Left colon (tissue), 2 donors: ENCODE data around the gene UBL7. TPM values are rescaled to one million over a fixed set of nuclear protein-coding genes. Genes with fewer than 3 reads are reported as not detected.

Experiments
- ATAC-seq: fragments of 200-7000 bp; cut with Tn5 transposase; one replicate; pipeline ENCODE4 v1.9.1; 2020; ENCODE audit warnings: mild to moderate bottlenecking, moderate library complexity
- DNase-seq, 2 donors: peaks; one replicate each; pipeline ENCODE4 v3.0.0-alpha.2; 2020
- intact Hi-C, 2 donors: fragments of 100-400 bp; cut with DNase I in 1 of 2; cut with micrococcal nuclease in 1 of 2; formaldehyde crosslinking; loops; one replicate each; pipeline versions ENCODE4 v1.11.2 to v1.14.0; 2022; cut with DNase I, micrococcal nuclease
- total RNA-seq, 2 donors: library from RNA; stranded (reverse); fragmentation: NEBNext Ultra II Directional; extraction: Animal tissue kit (Norgen Biotek cat#: 25700); gene quantifications; one replicate each; pipeline ENCODE4 v1.2.1, GENCODE V29; 2021
- donor health status: DM: no; HTN: no; CAD: no.
- donor health status: DM: yes; HTN: yes; CAD: no.

UBL7 gene
- total RNA-seq, 2 donors from 2014 or later, result 25.5 to 33.7 TPM

DNA sequence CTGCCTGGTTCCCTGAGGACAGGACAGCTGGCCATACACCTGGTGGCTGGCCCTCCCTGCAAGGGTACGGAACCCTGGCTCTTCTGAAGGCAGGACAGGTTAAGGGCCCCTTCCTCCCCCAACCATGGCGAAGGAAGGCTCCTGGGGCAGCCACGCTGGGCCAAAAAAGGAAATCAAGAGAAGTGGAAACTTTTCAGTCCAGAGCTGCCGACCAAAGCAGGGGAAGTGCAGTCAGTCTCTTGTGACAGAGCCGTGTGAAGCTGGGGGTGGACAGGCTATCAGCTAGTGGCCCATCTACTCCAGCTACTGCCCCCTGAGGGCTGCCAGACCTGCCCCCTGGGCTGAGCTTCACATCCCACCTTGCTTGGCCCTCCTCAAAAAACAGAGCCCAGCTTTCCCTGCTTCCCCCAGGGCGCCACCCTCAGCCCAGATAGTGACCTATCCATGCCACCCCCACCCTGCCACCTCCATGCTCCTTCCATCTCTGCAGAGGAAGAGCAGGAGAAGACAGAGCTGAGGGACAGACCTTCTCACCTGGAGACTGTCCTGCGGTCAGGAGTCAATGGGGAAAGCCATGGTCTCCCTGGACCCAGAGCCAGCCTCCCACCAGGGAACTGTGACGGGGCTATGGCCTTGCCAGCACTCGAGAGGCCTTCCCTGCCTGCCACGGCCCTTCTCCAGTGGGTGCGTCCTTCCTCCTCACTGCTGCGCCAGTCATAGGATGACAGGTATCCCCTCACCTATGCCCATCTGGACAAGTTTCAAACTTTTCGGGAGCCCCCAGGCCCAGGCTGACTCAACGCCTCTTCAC is 31.8 kb downstream of the UBL7 start:
- DNase-seq, result no peak
- intact Hi-C loops, result no loop called here
- ATAC-seq, result no peak

DNA sequence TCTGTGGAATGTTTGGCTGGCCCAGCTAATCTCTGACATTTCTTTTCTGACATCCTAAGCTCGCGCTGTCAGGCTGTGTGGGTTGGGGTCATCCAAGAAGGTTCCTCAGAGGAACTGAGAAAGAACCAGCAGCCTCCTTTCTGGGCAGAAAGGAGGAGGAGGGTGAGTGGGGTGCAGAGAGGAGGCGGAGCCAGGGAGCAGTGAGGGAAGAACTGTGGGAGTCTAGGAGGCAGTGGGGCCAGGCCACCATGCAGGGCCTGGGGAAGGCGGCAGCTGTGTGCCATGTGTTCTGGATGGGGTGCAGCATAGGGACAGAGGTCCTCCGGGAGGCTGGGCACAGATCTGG is 32.5 kb downstream of the UBL7 start:
- DNase-seq (no peak), ATAC-seq (no peak)
- intact Hi-C loops, result no loop called here

DNA sequence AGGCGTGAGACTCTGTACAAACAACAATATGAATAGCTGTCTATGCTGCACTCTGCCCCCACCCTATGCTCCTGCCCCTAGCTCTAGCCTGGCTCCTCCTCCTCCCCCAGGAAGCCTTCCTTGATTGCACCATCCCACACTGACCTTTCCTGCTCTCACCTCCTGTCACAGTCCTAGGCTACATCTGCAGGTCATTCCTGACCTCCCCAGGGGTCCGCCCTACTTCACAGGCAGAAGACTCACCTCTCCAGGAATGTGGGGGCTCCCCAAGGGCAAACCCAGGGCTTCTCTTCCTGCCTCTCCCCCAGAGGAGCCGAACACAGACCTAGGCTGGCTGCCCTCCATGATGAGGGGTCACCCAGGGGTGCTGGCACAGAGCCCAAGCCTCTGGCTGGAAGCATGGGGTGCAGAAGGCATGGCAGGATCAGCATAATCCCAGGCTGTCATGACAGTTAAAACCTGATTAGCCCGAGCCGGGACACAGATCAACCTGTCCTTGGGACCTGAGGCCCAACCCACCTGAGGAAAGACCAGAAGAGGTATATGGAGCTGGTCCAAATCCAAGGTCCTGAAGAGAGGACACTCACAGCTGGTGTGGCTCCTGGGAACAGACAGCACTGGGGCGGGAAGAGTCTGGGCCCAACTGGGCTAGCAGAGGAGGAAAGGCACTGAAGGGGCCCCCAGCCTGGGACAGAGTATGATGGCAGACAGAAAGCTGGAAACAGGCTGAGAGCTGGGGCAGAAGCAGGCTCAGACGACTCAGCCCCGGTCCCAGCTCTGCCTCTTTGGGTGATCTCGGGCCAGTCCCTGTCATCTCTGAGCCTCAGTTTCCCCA is 33.1 kb downstream of the UBL7 start:
- DNase-seq, result no peak
- no peak for ATAC-seq
- intact Hi-C loops, result no loop called here

DNA sequence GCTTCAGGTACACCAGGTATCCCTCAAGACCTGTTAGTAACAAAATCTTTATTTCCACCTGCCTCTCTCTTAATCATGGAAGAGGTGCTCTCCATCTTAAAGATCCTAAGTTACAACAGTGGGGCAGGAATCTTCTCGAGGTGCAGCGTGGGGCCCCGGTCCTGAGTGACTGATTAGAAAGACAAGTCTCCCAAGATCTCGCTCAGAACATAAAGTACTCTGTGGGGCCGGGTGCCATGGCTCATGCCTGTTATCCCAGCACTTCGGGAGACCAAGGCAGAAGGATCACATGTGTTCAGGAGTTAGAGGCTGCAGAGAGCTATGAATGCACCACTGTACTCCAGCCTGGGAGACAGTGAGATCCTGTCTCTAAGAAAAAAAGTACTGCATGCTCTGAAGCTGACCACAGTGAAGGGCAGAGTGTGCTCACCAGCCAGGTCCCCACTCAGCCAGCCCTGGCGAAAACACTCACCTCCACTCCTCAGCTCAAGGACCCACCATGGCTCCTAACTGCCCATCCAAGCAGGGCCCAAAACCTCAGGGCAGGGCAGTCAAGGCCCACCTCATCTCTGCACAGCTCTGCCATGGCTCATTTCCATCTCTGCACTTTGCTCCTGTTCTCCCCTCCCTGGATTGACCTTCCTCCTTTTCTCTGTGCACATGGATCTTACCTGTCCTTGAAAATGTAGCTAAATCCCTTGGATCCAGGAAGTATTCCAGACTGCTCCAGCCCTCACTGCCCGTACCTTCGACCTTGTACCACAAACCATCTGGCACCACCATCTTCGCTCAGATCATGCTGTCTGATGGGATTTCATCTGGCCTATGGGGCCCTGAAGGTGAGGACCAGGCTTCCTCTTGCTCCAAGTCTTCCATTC is 34.3 kb downstream of the UBL7 start:
- intact Hi-C loops, result no loop called here
- DNase-seq (no peak), ATAC-seq (no peak)

DNA sequence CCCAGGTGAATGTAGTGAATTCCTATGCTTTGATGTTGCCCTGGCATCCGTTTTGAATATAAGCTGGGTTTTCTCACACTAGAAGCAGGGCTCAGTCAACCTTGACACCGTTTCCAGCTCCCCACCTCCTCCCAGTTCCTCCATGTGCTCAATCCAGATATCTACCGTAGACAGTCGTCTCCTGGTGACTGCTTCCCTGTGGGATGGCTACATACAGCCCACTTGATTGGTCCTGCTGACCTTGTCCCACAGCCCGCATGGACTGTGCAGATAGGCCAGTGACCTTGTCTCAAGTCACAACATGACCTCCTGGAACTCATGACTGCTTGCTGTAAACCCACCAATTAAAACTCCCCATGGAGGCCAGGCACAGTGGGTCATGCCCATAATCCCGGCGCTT is 35.3 kb downstream of the UBL7 start:
- DNase-seq (no peak), ATAC-seq (no peak)
- intact Hi-C loops, result no loop called here

DNA sequence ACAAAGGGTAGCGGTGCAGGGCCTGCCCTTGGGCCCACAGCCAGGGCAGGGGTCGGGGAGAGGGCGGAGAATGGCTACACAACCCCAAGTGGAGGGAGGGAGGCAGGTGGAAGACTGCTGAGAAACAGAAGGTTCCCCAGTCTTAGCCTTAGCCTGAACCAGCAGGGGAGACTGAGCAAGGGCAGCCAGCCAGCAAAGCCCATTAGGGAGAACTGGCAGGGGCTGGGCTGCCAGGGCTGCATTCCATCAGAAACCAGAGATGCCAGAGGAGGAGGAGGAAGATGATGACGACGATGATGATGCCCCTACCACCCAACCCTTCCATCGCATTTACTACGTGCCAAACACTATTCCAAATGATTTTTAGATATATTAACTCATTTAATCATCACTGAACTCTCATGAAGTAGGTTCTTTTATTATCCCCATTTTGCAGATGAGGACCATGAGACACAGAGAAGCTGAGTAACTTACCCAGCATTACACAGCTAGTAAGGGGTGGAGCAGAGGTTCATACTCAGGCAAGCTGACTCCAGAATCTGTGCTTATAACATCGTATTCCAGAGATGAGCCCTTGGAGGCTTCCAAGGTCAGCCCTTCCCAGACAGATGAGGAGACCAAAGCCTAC is 35.9 kb downstream of the UBL7 start:
- intact Hi-C loops, result no loop called here
- DNase-seq (no peak), ATAC-seq (no peak)

DNA sequence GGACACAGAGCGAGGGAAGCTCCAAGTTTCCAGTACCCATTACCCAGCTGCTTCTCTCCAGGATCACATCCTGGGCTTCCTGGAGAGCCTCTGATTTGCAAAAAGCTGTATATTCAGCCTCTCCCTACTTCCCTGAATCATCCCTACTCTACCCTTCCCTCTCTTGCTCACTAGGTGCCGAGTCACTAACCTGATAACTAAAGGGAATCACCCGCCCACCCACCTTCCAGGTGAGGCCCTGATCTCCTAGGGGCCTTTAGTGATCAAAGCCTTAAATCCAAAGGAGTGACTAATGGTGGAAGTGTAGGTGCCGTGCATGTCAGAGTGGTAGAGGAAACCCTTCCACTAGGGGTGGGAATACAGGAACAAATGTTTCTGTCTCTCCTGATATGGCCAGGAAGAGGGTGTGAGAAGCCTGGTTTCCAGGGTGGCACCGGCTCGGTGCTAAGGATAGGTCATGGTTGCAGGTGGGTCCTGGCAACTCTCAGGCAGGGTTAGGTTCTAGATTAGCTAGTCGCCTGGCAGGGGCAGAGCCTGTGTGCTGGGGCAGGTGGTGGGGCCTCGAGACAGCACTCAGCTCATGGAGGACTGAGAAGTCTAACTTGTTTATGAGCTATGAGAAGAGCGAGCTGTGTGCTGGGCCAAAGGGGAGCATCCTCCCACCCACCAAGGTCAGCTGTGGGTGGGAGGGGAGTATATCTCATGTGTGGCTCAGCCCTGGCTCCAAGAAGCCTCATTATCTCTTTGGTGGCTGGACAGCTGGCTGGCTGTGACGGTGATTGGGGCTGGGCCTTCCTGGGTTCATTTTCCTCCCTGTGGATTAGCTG is 37.3 kb downstream of the UBL7 start:
- DNase-seq (no peak), ATAC-seq (no peak)
- intact Hi-C loops, result no loop called here

DNA sequence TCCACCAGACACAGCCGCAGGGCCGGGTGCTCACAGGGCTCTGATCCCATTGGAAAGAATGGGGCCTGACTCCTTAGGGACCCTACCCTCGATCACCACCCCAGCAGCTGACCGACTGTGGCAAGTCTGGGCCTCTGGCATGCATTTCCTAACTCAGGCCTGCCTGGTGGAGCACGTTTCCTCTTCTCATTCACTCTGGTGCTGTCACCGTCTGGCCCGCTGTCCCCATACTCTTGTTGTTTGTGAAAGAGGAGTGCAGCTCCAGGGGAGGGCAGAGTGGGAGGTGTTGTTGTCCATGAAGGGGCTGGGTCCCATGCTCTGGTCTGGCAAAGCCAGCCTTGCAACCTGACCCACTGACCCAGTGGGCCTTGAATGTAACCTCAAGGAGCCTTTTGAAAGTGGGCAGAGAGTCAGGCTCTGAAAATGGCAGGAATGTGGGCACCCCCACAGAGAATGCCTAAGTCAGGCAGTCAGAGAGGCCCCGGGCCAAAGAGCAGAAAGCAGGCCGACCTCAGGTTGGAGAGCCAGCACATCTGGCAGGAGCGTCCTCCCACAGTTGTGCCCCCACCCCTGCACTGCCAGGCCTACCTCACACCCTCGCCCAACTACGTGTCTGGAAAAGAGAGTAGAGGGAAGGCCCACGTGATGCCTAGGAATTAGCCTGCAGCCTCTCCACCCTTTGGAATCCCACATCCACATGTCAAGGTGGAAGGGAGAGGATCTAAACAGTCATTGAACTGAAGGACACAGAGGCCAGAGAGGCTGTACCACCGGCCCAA is 38.1 kb downstream of the UBL7 start:
- ATAC-seq, result no peak
- no peak for DNase-seq
- intact Hi-C loops, result no loop called here

DNA sequence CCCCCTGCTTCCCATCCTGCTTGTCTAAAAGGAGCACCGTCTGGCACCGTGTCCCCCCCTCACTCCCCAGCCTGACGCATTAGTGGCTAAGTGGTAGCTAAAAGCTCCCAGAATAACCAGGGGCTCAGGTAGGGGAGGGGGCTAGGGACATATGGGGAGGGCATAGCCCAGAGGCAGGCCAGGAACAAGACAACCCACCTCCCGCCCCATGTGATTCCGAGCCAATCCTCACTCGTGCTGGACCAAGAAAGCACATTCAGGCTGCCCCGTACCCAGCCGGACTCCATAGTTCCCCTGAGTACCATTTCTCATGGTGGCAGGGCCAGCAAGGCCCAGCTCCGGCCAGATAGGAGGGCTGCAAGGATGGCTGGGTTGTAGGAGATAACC is 38.7 kb downstream of the UBL7 start:
- intact Hi-C loops, result no loop called here
- DNase-seq (no peak), ATAC-seq (no peak)

DNA sequence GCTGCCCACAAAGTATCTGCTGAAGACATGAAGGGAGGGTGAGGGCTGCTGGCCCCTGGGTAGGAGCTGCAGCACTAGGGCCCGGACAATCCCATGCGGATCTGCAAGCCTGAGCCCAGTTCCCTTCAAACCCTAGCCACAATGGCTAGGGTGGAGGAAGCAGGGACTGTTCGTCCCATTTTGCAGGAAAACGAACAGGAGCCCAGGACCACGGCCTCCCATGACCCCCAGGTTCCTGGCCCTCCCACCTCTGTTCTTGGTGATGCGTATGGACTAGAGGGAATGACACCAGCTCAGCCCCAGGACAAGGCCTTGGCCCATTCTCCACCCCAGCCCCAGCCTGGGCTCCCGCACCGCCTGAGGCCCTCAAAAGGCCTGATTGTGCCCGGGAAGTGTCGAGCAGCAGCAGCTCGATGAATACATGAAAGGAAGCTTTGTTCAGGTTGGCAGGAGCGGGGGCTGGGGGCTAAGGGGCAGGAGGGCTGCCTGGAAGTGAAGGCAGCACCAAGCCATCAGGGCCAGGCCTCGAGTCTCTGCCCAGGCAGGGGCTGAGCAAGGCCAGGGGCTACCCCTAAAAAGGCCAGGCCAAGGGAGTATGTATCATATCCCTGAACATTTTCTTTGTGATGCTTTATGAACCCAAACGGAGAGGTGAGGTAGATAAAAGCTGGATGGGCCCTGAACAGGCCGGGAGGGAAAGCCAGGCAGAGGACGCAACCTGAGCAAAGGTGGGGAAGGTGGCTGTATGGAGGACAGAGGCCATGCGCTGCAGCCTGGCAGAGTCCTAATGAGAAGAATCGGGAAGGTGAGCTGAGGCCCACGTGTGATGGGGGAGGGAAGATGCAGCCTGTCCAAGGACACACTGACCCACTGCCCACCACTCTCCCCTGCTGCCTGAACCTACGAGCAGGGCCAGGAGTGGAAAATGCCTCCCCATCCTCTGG is 39.4 kb downstream of the UBL7 start:
- DNase-seq, result no peak
- ATAC-seq, result no peak
- intact Hi-C loops, result no loop called here

DNA sequence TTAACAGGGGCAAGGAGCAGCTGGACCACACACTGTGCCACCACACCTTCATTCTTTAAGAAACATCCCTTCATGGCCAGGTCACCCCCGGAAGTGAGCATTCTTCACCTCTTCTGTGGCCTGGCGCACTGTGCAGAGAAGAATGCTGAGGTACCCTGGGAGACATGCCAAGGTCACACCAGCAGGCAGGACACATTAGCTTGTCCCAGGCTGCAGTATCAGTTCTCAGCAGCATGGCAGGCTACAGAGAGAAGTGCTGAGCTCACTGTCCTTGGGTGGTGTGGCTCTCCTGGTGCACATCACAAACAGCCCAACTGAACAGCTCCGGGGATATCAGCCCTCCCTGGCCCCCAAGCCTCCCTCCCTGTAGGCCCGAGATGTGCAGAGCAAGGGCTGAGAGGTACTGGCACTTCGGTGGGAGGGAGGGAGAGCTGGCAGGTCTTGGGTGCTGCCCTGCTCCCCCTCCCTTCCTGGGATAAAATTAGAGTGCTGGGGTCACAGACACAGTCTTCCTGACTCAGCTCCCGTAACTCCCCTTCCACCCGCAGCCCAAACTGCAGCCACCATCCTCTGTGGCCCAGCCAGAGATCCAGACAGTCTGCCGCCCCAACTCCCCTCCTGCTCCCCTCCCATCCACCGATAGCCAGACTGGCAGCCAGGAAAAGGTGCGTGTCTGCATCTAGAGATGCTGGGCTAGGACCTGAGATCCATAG is 40.6 kb downstream of the UBL7 start:
- DNase-seq (no peak), ATAC-seq (no peak)
- intact Hi-C loops, result no loop called here

DNA sequence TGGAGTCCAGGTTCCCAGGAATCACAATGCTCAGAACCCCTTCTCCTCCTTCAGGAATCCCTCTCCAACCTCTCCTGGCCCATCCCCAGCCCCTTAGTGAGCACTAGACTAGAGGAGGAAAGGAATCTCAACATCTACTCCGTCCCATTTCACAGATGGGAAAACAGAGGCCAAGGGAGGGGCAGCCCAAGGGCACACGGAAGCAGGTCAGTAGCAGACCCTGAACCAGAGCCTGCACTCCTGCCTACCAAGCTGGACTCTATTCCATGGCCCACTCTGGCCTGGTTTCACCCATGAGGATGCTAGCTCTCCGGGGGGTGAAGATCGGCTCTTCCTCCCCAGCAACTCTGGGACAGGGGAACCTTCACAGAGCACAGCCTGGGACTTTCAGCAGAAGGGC is 41.5 kb downstream of the UBL7 start:
- no peak for DNase-seq
- no peak for ATAC-seq
- intact Hi-C loops, result no loop called here

DNA sequence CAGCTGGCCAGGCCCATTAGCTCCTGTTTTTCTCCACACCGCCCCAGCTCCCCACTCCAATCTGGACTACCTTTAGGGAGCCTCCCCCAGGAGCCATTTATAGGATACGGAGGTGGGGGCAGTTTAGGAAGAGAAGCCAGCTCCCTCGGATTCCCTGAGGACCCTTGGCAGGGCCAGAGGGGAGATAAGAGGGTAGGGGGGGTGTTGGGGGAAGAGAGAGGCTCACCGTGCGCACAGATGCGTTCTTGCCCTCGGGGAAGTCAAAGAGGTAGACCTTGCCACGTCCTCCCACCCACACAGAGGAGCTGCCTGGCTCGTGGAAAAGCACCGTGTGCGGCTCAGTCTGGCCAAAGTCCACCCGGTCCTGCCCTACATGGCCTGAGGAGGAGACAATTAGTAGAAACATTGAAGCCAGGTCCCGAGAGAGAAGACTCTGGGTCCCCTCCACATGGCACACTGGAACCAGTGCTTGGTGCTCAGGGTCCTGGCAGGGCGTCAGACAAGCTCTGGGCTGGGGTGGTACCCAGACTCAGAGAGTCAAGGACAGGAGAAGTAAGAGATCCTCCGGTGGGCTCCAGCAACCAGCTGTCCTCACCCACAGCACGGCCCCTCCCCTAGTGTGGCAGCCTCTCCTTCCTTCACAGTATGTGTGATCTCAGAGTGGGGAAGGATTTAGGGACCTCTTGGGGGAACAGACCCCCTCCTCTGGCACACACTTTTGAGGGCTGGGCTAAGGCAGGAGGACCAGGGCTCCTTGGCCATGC is 42.2 kb downstream of the UBL7 start:
- no peak for DNase-seq
- ATAC-seq, result no peak
- intact Hi-C loops, result no loop called here

DNA sequence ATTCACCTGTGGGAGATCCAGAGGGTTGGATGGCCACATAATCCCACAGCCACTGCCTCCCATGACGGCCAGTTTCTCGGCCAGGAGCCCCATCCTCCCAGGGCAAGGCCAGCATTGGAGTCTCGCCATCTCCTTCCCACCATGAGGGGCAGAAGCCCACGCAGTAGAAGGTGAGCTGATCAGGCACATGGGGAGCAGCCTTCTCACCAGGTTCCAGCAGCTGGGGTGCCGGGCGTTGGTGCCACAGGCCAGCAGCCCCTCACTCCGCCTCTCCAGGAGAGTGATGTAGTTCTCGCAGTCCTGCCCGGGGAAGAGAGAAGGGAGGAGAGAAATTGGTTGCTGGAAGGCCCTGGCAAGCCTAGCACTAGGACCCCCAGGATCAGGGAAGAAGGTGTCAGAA is 43.3 kb downstream of the UBL7 start:
- DNase-seq (no peak), ATAC-seq (no peak)
- intact Hi-C loops, result no loop called here

DNA sequence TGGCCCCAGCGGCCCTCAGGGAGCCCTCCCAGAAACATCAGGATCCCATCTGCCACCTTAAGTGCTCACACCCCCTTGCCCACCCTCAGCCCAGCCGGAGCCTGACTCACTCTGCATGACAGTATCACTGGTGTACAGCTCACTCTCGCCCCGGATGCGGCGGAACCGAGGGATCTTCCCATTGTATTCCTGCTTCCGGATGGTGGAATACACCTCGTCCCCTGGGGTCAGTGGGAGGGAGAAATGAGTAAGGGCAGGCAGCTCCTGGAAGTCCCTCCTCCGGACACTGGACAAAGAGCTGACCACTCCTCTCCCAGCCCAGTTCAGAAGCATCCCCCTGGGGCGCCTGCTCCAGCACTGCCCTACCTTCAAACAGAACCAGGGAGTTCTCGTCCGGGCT is 43.7 kb downstream of the UBL7 start:
- DNase-seq (no peak), ATAC-seq (no peak)
- intact Hi-C loops, result no loop called here
